ENCODE data around the gene MDP1.

GRCh38 chr14:24182110-24182882 is 33.6 kb downstream of the MDP1 start:
- TF ChIP-seq FOXM1 (IDR thresholded peaks at IDR 0.05; ENCODE audit: low read depth), result no peak
- no peak for TF ChIP-seq CTCF (IDR thresholded peaks at IDR 0.05)
- TF ChIP-seq EZH2phosphoT487 (IDR thresholded peaks at IDR 0.05; ENCODE audit: borderline replicate concordance, low read depth), result no peak
- no peak for TF ChIP-seq SIN3A (IDR thresholded peaks at IDR 0.05; ENCODE audit: borderline replicate concordance, low read depth, low read length)
- no peak for TF ChIP-seq POLR2AphosphoS5 (IDR thresholded peaks at IDR 0.05; ENCODE audit: low read depth, low read length)
- no peak for TF ChIP-seq ELF1 (IDR thresholded peaks at IDR 0.05)
- no peak for TF ChIP-seq USF1 (IDR thresholded peaks at IDR 0.05; ENCODE audit: borderline replicate concordance, low read depth)
- no peak for TF ChIP-seq SMC3 (IDR thresholded peaks at IDR 0.05; ENCODE audit: low read depth, low read length)
- TF ChIP-seq REST (IDR thresholded peaks at IDR 0.05; ENCODE audit: low read depth, low read length), result no peak
- TF ChIP-seq EP300 (IDR thresholded peaks at IDR 0.05; ENCODE audit: borderline replicate concordance in 1 of 2, low read depth in 1 of 2, low read length in 1 of 2), result no peak
- TF ChIP-seq RXRA (IDR thresholded peaks at IDR 0.05; ENCODE audit: borderline replicate concordance, low read depth), result no peak

All from SK-N-SH (cell line).